DMS153 (cell line): Measurements from ENCODE around the gene CHCHD10.
A peak's percentile ranks its signal among the peaks of the same experiment; 100 is the strongest.
"Not testable (repeated sequence)": the region's sequence is repeated elsewhere in the genome, so short reads cannot be mapped to it uniquely, and the experiment has no call there.

ENCODE experiments used
- DNase-seq: peaks from one replicate; lab custom pipeline; 2025; lab: John Stamatoyannopoulos, UW

The CHCHD10 gene

GRCh38 chr22:23750367-23750713 lies 17.4 kb downstream of the CHCHD10 start:
- DNase-seq: no peak

GRCh38 chr22:23749841-23750301 lies 17.9 kb downstream of the CHCHD10 start:
- DNase-seq: no peak

DNA sequence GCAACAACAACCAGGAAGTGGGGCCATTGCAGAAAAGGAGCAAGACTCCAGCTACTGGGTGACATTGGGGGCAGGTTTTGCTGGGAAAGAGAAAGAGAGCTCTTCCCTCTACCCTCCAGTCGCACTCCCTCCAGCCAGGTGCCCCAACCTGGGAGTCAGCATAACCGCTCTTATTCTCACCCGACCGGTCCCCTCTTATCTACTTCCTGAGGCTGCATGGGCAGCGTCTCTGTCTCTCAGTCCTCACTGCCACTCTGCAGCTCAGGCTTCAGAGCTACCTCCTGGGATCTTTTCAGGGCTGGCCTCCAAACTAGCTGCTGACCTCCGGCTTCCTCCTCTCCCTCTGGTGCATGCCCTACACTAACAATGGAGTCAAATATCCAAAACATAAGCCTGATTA lies 22.0 kb downstream of the CHCHD10 start:
- DNase-seq: no peak

- no peak for DNase-seq
Observed at GRCh38 chr22:23744485-23744884, 23.3 kb downstream of the CHCHD10 start.

- no peak for DNase-seq
Observed at GRCh38 chr22:23744001-23744400, 23.8 kb downstream of the CHCHD10 start.

DNA sequence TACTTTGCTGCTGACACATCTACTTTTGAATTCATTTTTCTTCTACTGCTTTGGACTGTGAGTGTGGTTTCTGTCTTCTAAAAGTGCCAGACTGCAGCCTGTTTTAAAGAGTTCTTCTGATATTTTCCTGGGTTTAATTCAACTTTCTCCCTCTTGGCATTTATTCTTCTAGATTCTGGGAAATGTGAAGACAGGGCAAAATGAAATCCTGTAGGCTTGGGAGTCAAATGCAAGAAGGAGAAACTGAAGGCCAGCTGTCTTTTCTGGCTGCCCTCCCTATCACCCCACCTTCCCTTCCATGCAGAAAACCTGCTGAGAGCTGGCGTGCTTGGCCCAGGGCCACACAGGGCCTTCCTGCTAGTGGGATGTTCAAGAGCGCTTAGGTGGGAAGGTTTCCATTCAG lies 24.5 kb downstream of the CHCHD10 start:
- DNase-seq: no peak

DNA sequence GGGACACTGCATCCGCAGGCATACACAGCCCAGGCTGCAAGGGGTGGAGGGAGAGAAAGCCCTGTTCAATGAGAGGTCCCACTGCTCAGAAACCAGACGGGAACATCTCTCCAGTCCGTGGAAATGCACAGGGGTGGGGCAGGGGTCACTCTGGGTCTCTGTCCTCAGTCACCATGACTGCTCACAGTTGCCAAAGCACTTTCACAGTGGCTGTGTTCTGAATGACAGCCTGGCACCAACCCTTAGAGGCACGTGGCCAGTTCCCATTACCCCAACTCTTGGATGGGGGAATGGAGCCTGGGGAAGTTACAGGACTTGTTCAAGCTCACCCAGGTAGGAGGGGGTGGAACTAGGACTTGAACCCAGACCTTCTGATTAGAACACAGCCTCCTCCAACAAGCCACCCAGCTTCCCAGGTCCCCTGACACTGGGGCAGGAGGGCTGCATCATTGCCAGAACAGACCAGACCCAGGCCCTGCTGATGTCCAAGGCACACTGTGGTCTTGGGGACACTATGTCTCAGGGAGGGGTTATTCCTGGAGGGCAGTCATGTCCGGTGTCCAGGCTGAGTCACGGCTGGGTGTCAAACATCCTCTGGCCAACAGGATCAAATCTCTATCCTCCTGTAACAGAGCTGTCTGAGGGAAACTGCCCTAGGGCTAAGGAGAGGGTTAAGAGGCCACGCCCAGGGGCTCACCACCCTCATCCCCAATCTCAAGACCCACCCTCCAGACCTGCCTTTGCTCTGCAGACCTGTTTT lies 25.1 kb downstream of the CHCHD10 start:
- no peak for DNase-seq

DNA sequence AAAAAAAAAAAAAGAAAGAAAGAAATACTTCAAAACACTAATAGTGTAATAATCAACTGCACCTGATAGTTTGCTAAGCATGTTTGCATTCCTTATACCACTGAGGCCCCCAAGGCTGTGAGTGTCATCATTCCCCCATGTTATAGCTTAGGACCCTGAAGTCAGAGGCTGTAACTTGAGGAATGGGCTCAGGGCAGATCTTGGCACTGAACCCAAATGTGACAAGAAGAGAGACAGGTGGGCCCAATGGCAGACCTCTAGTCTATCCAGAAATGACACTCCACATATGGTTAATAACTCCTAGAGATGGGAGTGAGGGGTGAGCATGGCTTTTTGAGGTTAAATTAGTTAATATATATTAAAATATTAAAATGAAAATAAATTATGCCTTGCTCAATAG lies 30.1 kb downstream of the CHCHD10 start:
- no peak for DNase-seq

DNA sequence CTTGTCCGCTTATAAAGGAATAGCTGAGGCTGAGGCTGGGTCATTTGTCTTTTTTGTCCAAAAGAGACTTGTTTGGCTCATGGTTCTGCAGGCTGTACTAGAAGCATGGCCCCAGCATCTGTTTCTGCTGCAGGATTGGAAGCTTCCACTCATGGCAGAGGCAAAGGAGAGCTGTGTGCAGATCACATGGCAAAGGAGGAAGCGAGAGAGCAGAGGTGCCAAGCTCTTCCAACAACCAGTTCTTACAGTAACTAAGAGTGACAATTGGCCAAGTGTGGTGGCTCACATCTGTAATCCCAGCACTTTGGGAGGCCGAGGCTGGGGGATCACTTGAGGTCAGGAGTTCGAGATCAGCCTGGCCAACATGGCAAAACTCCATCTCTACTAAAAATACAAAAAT lies 39.7 kb downstream of the CHCHD10 start:
- DNase-seq: not testable (repeated sequence)

GRCh38 chr22:23722724-23723123 lies 45.0 kb downstream of the CHCHD10 start:
- no peak for DNase-seq

DNA sequence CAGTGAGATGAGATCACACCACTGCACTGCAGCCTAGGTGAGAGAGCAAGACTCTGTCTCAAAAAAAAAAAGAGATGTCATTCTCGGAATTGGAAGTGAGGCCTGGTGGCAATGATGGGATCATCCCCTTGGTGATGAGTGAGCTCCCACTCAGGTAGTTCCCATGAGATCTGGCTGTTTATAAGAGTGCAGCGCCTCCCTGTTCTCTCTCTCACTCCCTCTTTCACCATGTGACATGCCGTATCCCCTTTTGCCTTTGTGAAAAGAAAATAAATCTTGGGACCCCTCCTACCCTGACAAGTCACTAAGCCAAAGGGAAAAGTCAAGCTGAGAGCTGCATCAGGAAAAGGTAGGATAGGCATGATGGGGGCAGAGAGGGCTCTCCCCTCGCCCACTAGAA lies 45.6 kb downstream of the CHCHD10 start:
- DNase-seq: no peak

- DNase-seq: no peak
Observed at GRCh38 chr22:23720855-23721254, 46.9 kb downstream of the CHCHD10 start.

DNA sequence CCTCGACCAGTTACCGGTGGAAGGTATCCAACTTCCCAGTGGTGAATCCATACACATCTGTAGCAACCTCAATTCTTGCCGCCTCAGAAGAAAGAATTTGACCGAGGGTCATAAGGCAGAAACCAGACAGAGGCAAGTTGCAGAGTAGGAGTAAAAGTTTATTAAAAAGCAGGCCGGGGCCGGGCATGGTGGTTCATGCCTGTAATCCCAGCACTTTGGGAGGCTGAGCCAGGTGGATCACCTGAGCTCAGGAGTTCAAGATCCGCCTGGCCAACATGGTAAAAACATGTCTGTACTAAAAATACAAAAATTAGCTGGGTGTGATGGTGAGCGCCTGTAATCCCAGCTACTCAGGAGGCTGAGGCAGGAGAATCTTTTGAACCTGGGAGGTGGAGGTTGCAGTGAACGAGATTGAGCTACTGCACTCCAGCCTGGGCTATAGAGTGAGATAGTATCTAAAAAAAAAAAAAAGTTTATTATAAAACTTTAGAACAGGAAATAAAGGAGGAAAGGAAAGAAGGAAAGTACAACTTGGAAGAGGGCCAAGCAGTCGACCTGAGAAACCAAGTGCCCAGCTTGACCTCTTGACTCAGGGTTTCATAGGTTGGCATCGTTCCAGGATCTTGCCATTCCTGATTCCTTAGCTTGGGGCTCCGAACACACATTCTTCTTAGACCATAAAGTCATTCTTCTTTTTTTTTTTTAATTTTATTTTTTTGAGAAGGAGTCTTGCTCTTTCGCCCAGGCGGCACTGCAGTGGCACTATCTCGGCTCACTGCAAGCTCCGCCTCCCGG lies 49.2 kb downstream of the CHCHD10 start:
- no peak for DNase-seq

- DNase-seq: peak; percentile 77
Observed at GRCh38 chr22:23716811-23717801, 50.7 kb downstream of the CHCHD10 start.
